ENCODE data around the gene POLD2.

- TF ChIP-seq MXI1 (conservative IDR thresholded peaks at IDR 0.05; ENCODE audit: poor library complexity, severe bottlenecking) (no peak), EZH2 (IDR thresholded peaks at IDR 0.05; ENCODE audit: borderline replicate concordance, insufficient read depth, low read length, poor library complexity, severe bottlenecking) (no peak), CTCF (IDR thresholded peaks at IDR 0.05; ENCODE audit: poor library complexity, severe bottlenecking) (no peak), TAF1 (IDR thresholded peaks at IDR 0.05; ENCODE audit: low read depth) (no peak), EP300 (conservative IDR thresholded peaks at IDR 0.05; ENCODE audit: poor library complexity, severe bottlenecking) (no peak), POLR2AphosphoS5 (IDR thresholded peaks at IDR 0.05) (no peak)
Observed at GRCh38 chr7:44066111-44066460, 57.3 kb downstream of the POLD2 start.
